Liver (tissue), 2 donors: ENCODE data around the gene CCDC121.

ENCODE experiments used
- CTCF ChIP-seq: fragments of 150-350 bp; IDR thresholded peaks from 2 replicates; pipeline ENCODE4 v1.5.1; 2017; ENCODE audit warnings: improper control_type of control experiment, low read depth, low read length; ENCODE audit not compliant: missing input control
- MAX ChIP-seq: IDR thresholded peaks from 2 replicates; pipeline ENCODE4 v1.6.1; 2016; ENCODE audit warnings: antibody characterized with exemption
- donor health status: healthy.

GRCh38 chr2:27621524-27621923, 7.3 kb downstream of the CCDC121 start:
- no peak for TF ChIP-seq CTCF
- TF ChIP-seq MAX = no peak
